ENCODE results near the gene DPEP2.
"Not testable (repeated sequence)": the region's sequence is repeated elsewhere in the genome, so short reads cannot be mapped to it uniquely, and the experiment has no call there.

The DPEP2 gene

GRCh38 chr16:68009157-68009735 lies 10.0 kb upstream of the DPEP2 start:
- no peak overlapping the region for H3K4me3 ChIP-seq (ENCODE audit: low read depth, low read length)
- no peak for DNase-seq (ENCODE audit: low read depth)

DNA sequence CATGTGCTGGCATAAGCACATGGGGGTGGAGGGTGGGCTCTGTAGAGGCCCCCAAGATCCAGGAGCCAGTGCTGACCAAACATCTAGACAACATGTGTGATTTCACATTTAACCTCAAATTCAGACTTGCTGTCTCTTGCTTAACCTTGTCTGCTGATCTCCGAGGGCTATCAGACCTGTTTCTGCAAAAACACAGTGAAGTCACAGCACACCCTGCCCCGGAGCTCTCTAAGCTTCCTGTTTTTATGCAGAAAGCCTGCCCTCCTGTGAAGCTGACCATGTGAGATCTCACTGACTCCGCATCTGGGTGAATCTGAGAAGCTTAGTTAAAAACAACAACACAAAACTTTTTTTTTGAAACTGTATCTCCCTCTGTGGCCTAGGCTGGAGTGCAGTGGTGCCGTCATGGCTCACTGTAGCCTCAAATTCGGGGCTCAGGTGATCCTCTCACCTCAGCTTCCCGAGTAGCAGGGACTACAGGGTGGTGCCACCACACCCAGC lies 6.6 kb upstream of the DPEP2 start:
- no peak overlapping the region for H3K4me3 ChIP-seq (ENCODE audit: low read depth, low read length)
- no peak for DNase-seq (ENCODE audit: low read depth)

DNA sequence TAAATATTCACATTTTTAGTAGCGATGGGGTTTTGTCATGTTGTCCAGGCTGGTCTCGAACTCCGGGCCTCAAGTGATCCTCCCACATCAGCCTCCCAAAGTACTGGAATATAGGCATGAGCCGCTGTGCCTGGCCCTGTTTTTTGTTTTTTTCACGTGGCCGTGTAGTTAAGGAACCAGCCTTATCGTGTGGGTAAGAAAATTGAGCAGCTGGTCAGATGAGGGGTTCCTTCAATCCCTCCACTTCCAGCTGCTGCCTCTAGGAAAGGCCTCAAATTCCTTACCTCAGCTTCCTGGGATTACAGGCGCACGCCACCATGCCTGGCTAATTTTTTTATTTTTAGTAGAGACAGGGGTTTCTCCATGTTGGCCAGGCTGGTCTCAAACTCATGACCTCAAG lies 5.9 kb upstream of the DPEP2 start:
- H3K4me3 ChIP-seq (ENCODE audit: low read depth, low read length), result no peak overlapping the region
- DNase-seq (ENCODE audit: low read depth), result no peak

DNA sequence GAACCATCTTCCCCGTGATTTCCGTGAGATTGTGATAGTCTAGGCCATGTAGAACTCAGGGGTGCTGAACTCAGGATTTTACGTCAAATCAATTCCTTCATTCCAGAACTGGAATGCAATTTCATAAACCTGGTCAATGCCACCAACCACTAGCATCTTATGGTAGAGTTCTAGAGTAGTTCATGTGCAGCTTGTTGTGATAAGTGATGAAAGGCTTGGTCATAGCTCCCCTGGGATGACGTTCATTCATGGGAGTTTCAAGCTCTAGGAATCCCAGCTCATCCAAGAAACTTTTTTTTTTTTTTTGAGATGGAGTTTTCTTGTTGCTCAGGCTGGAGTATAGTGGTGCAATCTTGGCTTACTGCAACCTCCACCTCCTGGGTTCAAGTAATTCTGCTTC lies 3.7 kb upstream of the DPEP2 start:
- peak; percentile 50 for DNase-seq (ENCODE audit: low read depth)
- H3K4me3 ChIP-seq (ENCODE audit: low read depth, low read length), result no peak overlapping the region

DNA sequence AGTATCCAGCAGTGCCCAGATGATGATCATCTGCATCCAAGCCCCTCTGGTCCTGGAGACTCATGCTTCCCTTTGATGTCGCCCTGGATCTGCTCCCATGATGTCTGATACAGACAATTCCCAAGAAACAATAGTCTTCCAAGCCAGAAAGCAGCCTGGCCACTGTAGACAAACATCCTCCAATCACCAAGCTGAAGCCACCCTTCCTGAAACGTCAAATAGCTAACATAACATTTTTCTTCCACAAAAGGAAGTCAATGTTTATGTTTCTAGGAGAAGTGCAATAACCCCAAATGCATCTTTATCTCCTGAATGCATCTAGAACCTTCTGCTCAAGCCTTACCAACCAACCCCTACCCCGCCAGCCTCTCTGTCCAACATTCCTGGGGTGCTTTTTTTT lies 1.2 kb upstream of the DPEP2 start:
- H3K4me3 ChIP-seq (ENCODE audit: low read depth, low read length), result no peak overlapping the region
- DNase-seq (ENCODE audit: low read depth), result no peak

DNA sequence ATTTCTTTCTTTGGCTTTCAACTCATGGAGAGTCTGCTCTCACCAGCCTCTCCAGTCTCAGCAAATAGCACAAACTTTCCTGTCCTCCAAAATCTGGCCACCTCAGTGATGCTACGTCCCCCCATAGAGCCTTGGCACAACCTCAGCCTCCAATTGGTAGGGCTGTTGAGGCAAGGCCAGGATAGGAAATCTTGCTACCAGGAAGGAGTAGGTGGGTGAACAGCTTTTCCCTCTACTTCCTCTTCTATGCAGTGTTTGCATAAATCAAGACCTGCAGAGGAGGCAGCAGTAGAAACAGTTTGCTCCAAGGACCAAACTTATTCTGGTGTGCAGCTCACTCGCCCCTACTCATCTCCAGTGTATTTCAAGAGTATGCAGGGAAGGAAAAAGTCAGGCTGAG lies 701 bp upstream of the DPEP2 start:
- no peak overlapping the region for H3K4me3 ChIP-seq (ENCODE audit: low read depth, low read length)
- DNase-seq (ENCODE audit: low read depth), result no peak

- not testable (repeated sequence) for DNase-seq (ENCODE audit: low read depth); H3K4me3 ChIP-seq (ENCODE audit: low read depth, low read length)
Observed at GRCh38 chr16:67998231-67998778, 979 bp downstream of the DPEP2 start.

DNA sequence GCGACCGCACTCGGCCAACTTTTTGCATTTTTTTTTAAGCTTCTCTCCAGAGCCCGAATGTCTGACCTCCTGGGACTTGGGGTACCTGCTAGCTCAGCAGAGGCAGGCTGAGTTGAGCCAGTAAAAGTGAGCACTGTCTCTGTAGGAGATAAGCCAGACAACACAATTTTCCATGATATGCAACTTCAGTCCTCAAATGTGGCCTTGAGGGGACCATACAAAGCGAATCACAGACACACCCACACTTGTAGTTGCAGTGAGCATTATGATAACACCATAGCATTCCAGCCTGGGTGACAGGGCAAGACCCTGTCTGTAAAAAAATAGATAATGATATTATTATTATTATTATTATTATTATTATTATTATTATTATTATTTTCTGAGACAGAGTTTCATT lies 2.6 kb downstream of the DPEP2 start:
- no peak overlapping the region for H3K4me3 ChIP-seq (ENCODE audit: low read depth, low read length)
- no peak for DNase-seq (ENCODE audit: low read depth)

DNA sequence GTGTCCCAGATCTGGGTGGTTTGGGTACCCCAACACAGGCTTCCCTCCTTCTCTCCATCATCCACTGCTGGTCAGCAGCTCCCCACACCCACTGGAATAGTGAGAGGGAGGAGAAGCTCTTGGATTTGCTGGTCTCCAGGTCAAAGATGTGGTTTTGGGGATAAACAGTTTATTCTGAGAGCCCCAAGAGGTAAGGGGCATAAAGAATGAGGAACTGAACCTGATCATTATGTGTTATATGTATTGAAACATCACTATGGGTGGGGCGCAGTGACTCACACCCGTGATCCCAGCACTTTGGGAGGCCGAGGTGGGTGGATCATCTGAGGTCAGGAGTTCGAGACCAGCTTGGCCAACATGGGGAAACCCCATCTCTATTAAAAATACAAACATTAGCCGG lies 3.9 kb downstream of the DPEP2 start:
- no peak for DNase-seq (ENCODE audit: low read depth)
- no peak overlapping the region for H3K4me3 ChIP-seq (ENCODE audit: low read depth, low read length)

DNA sequence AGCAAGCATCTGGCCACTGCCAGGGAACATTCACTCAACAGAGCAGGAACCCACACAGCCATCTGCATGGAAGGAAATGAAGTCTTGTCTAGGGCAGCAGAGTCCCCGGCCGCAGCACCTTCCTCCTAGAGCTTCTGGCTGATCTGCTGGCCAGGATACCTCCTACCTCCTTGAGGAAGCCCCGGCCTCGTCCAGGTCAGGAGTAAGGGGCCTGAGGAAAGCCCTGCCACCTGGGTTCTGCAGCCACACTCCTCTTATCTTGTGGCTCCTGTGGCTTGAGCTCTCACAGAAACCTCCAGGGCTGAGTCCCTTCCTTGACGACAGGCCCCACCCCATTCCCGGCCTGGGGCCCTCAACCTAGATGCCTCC lies 5.3 kb downstream of the DPEP2 start:
- not testable (repeated sequence) for DNase-seq (ENCODE audit: low read depth); H3K4me3 ChIP-seq (ENCODE audit: low read depth, low read length)

DNA sequence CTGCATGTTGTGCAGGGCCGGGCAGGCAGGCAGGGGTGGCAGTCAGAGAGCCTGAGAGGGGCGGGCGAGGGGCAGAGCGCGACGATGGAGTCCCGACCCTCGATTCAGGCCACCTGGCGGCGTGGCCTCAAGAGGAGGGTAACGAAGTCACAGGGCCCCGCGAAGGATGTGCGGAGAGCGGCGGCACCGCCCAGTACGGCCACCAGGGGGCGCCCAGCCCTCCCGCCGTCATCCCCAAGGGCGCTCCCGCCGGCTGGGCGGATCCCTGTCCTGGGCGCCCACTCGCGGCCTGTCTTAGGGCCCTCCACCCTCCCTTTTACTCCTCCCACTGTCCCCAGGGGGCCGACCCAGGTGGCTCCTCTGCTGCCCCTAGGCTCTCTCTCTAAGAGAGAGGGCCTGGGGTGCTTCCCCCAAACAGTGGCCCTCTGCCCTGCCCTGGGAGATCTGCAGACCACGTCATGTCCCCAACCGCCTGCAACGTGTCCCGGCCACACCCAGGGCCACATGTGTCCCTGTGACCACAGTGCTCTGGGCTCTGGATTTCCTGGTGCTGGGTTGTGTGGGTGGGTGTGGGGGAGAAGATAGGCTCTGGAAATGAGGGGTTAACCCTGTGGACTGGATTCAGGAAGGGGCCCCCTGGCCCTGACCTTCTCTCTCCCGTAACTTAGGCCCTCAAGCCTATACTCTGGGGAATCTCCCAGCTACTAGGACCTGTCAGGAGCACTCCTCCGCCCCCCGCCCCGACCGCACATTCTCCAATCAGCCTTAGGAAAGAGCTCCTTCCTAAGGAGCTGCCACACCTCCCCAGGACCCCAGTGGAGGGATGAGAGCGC lies 5.9 kb downstream of the DPEP2 start:
- peak overlapping the region; percentile 31 for H3K4me3 ChIP-seq (ENCODE audit: low read depth, low read length)
- DNase-seq (ENCODE audit: low read depth), result peak; percentile 6

- no peak overlapping the region for H3K4me3 ChIP-seq (ENCODE audit: low read depth, low read length)
- DNase-seq (ENCODE audit: low read depth), result no peak
Observed at GRCh38 chr16:67992661-67993206, 6.5 kb downstream of the DPEP2 start.

DNA sequence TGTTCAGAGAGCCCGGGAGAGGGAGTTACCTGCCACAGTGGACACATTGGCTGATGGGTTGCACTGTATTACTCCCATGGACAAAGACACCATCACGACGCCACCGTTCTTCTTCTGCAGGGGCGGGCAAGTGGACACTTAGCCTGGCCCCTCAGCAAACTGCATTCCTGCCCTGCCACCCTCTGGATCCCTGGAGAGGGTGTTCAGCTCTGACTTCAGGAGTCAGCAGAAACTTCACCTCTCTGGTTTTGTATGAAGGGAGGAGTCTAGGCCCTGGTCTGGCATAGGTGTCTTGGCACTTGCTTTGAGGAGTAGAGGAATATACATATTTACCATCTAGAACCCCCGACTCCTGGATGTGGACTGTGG lies 9.3 kb downstream of the DPEP2 start:
- DNase-seq (ENCODE audit: low read depth), result no peak
- no peak overlapping the region for H3K4me3 ChIP-seq (ENCODE audit: low read depth, low read length)

GRCh38 chr16:67989322-67990017 lies 9.8 kb downstream of the DPEP2 start:
- no peak overlapping the region for H3K4me3 ChIP-seq (ENCODE audit: low read depth, low read length)
- DNase-seq (ENCODE audit: low read depth), result no peak

GRCh38 chr16:67988675-67989074 lies 10.6 kb downstream of the DPEP2 start:
- no peak for DNase-seq (ENCODE audit: low read depth)
- H3K4me3 ChIP-seq (ENCODE audit: low read depth, low read length), result no peak overlapping the region

GRCh38 chr16:67987460-67988160 lies 11.7 kb downstream of the DPEP2 start:
- DNase-seq (ENCODE audit: low read depth), result no peak
- no peak overlapping the region for H3K4me3 ChIP-seq (ENCODE audit: low read depth, low read length)

DNA sequence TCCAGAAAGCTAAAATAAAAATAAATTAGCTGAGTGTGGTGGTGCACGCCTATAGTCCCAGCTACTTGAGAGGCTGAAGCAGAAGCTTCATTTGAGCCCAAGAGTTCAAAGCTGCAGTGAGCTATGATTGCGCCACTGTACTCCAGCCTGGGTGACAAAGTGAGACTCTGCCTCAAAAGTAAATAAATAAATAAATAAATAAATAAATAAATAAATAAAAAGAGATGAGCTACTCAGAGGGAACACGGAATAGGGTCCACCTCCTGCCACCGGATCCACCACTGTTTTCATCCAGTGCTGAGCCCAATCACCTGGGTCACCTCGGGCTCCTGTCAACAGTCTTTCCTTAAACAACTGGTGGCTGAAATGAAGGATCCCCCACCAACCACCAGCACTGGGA lies 12.3 kb downstream of the DPEP2 start:
- no peak overlapping the region for H3K4me3 ChIP-seq (ENCODE audit: low read depth, low read length)
- no peak for DNase-seq (ENCODE audit: low read depth)

- DNase-seq (ENCODE audit: low read depth), result no peak
- H3K4me3 ChIP-seq (ENCODE audit: low read depth, low read length), result no peak overlapping the region
Observed at GRCh38 chr16:67982011-67982696, 17.1 kb downstream of the DPEP2 start.
